Esophagus mucosa (tissue), 1 donor: Measurements from ENCODE around the gene NMT1. TPM values are rescaled to one million over a fixed set of nuclear protein-coding genes. Genes with fewer than 3 reads are reported as not detected.

Experiments
- ATAC-seq: fragments of 200-7000 bp; cut with Tn5 transposase; one replicate; pipeline ENCODE4 v1.9.1; 2020
- total RNA-seq: library from RNA; stranded (reverse); gene quantifications from one replicate; pipeline ENCODE4 v1.2.4, GENCODE V29; 2023
- donor health status: DM: yes; HTN: yes; CAD: no.

Gene NMT1
- 63.0 TPM for total RNA-seq

DNA sequence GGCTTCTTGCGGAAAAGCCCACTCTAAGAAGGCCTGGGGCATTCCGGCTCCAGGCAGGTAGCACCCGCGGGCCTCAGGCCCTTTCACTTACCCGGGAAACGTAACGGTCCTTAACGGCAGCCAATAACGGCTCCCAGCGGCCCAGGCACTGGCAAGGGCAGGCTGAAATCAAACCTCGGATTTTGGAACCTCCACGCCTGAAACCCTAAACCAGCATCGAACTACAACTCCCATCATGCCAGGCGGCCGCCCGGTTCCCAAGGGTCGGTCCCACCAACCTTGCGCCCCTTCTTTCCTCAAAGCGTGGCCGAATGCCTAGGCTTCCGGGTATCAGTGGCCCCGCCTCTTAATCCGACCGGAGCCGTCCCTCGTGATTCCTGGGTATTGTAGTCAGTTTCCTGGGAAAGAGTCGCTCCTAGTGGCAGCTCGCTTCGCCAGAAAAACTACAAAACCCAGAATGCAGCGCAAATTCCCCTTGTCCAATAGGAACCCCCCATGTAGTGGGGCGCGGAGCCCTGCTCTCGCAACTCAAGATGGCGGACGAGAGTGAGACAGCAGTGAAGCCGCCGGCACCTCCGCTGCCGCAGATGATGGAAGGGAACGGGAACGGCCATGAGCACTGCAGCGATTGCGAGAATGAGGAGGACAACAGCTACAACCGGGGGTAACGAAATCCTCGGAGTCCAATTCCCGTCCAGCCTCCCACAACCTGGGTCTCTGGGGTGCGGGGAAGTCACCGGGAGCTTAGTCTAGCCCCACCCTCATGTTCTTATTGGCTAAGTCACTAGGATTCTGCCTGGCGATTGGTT is at the start of gene NMT1:
Gene NMT1 (plus strand): TSS at position 521 of the 809 bp plus-strand sequence. CDS start 13 bp downstream, at position 534.
- ATAC-seq = peak; percentile 97

DNA sequence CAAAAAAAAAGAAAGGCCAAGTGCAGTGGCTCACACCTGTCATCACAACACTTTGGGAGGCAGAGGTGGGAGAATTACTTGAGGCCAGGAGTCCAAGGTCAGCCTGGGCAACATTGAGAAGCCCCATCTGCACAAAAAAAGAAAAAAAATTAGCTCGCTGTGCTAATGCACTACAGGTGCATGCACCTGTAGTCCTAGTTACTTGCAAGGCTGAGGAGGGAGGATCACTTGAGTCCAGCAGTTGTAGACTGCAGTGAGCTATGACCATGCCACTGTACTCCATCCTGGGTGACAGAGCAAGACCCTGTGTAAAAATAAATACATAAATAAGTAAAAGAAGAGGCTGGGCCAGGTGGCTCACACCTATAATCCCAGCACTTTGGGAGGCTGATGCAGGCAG is 49.4 kb upstream of the NMT1 start:
- ATAC-seq = no peak

DNA sequence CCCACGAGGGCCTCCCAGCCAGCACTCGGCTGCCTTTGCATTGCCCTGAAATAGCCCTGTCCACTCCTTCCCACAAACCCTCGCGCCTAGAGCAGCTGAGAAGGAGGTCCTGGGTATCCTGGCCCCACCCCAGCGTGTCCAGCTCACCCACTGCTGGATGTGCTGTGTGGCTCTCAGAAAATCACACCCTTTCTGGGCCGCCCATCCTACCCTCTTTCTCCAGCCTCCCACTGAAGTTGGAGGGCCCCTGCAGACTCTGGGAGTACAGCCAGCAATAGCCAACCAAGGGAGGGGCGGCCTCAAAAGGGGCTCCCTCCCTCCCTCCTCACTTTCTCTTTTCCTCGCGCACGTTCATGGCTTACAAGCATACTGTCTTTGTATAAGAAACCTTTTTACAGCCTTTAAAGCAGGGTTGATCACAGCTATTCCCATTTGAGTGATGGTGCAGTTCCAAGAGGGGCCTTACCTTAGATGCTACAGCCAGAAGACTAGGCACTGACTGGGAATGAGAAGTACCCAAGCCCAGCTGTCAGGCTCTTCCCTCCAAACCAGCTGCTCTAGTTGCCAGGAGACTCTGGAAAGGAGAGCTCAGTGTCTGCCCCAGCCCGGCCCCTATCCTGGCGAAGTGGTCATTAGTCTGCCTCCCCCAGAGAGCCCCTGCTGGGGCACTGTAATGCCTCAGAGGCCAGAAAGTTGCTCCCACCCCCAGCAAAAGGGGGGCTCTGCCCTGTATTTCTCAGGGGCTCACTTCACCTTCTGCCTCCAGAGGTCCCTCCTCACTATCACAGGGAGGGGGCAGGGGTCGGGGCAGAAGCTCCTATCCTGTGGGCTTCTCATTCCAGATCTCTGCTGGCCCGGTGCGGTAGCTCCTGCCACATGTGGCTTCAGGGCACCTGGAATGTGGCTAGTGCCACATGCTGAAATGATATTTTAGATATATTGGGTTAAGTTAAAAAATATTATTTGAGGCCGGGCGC is 47.8 kb upstream of the NMT1 start:
- ATAC-seq = no peak

DNA sequence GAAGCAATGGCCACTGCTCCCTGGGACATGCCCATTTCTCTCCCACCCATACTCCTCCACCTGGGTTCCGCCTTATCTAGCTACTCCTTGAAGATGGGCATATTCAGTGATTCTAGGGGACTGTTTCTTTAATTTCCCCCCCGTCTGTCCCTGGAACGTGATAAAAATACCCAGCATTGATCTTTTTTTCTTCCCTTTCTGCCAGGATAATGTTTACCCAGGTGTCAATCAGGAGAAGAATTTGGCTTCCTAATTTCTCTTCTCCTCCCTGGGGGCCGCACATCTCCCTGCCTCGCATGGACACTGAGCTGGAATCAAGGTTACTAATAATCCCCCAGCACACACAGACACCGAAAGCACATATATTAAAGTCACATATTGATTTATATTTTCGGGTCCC is 44.9 kb upstream of the NMT1 start:
- no peak for ATAC-seq

DNA sequence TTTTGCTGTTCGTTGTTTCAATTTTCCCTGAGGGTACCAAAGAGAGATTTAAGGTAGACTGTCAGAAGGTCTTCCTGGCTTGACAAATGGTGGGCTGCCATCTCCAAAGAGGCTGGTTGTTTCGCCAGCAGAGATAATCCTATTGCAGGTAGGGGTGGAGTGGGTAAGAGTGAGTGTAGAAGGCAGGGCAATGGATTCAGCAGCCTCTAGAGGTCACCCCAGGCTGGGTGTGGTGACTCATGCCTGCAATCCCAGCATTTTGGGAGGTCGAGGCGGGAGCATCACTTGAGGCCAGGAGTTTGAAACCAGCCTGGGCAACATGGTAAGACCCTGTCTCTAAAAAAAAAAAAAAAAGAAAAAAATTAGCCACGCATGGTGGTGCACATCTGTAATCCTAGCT is 44.3 kb upstream of the NMT1 start:
- ATAC-seq = peak; percentile 30

DNA sequence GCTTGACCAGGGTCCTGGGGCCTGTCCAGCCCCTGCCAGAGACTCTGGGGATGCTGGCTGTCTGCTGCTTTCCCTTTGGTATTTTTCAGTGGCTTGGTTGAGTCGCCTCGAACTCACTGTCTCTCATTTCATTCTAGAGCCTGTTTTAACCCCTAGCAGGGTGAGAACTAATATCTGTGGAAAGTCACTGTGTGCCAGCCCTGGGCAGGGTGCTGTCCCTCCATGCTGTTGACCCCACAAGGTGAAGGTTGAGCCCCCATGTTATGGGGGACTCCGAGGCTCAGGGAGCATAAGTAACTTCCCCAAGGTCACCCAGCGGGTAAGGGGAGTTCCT is 42.6 kb upstream of the NMT1 start:
- ATAC-seq = no peak

DNA sequence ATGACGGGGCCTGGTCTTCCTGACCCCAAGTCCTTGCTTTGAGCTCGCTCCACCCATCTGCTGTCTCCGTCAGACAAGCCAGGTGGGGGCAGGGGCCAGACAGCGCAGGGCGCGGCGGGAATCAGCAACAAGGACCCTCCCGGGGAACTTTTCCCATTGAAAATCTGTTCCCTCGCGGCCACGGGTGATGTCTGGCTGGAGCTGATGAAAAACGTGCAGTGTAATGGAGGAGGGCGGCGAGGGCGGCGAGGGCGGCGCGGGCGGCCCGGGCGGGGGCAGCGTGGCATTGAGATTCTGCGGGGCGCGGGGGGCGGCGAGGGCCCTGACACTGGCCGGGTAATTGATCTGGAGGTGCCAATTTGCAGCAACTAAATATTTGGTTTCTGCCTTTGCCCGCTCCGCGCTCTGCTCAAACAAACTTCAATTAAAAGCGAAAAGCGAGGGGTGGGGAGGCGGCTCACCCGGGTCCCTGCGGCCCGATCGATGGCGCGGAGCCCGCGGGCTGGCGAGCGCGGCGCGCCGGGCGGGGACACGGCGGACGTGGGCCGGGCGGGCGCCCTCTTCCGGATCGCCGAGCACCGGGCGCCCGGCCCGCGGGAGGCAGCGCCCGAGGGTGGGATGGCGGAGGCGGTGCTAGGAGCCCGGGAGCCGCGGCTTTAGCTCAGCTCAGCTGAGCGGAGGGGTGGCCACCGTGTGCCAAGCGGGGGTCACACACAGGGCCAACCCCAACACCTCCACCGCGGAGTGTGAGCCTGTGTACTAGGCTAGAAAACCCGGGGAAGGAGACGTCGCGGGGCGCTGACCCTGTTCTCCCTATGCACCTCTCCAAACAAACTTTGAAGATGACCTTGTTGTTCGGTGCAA is 42.0 kb upstream of the NMT1 start:
- ATAC-seq = peak; percentile 51

DNA sequence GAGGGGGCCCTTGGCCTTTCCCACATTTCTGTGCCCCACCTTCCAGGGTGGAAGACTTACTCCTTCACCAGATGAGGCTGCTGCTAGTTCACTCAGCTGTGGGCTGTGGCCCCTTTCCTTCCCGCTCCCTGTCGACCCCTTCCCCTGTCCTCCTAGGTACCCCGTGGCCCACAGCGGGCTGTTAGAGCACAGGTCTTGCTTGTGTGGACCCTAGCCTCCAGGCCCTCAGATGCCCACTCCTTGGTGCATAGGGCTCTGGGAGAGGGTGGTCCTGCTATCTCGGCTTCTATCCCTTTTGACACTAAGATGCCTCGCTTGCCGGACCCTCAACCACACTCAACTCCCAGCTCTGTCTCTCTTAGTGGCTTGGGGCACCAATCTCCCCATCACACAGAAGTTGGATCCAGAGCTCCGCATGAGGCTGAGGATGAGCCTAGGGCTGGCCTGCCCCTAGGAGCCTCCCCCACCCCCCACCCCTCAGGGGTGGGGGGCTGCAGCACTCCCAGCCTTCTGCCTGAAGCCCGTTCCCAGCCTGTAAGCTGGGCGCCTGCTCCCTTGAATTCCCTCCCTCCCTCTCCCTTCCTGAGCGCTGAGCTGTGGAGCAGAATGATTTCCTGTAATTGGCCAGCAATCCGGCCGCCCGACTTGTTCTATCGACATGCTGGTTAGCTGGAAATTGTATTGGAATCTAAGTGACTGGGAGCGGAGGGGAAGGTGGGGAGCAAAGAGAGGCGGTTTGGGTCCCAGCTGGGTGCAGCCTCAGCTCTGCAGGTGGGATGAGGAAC is 40.6 kb upstream of the NMT1 start:
- ATAC-seq = no peak

DNA sequence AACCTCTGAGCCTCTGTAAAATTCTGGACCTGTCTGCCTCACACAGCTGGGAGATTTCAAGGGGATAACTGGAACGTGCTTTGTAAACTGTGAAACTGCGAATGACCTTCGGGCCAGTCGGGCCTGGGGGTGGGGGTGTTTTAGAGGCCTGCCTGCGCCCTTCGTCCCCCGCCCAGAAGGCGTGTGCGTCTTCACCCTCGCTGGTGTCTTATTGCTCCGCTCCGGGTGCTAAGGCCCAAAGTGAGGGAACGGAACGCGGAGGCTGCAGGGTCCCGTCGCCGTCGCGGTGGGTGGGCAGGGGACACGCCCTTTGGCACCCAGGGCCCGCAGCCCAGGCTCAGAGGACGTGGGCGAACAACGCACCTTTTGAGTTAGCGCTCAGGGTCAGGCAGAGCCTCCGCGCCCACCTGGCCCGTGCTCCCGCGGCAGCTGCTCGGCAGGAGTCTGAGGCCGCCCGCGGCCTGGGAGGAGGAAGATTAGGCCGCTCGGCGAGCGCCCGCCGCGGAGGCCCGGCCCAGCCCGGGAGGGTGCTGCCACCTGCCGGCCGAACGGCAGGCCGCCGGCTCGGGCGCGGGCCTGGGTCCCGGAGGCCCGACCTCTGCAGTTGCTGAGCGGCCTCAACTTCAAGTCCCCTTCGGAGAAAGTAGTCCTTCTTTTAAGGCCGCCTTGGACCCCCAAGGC is 39.4 kb upstream of the NMT1 start:
- ATAC-seq = peak; percentile 77

DNA sequence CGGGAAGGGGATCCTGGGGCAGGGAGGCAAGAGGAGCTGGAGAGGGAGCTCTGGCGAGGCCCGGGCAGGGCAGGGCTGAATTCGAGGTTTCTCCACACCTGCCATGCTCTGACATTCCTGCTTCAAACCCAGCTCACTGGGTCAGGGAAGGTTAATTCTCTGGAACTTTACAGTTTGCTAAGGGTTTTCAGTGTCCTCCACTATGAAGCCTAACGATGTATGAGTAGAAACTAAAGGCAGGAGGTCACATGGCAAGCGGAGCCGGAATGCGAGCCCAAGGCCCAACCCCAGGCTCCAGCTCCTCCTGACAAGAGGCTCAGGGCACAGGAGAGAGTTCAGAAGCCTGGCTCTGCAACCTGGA is 38.8 kb upstream of the NMT1 start:
- no peak for ATAC-seq

DNA sequence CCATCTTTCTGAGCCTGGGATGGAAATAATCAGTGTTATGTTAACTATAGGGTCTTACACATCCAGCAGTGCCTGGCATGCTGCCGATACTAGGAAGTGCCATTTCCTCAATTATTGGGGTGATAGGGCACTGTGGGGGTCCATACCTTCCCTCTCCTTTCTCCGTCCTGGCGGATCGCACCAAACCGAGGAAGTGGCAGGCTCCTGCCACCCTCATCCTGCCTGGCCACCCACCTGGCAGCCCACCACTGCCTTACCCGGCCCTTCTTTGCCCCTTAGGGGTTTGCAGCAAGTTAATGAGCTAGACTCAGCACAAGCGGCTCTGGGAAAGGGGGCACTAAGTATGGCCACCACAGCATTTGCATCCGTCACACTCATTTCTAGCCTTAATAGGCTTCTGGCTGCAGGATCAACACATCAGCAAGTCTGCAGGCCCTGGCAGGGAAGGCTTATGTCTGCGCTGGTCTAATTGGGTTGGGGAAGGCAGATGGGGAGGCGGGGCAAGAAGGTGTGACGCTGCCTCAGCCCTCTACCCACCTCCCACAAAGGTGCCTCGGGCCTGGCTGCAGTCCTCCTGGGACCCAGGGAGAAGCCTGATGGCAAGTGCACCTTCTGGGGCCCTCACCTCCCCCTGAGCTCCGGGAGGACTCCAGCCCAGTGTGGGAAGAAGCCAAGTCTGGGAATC is 38.3 kb upstream of the NMT1 start:
- ATAC-seq = peak; percentile 30

DNA sequence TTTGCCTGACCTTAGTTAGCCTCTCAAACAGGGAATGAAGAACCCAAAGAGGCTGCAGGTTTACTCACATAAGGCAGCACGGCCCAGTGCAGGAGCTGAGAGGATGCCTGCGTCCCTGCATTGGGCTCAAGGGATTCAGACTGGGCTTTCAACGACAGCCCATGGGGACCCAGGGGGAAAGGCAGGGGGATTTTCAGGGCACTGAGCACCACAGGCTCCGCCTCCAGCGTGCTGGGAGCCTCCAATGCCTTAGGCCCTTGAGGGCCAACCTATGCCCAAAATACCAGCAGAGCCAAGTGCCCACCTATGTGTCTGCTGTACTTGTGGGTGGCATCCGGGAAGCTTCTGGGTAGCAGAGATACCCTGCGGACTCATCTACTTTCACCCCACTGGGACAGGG is 32.0 kb upstream of the NMT1 start:
- ATAC-seq = no peak

DNA sequence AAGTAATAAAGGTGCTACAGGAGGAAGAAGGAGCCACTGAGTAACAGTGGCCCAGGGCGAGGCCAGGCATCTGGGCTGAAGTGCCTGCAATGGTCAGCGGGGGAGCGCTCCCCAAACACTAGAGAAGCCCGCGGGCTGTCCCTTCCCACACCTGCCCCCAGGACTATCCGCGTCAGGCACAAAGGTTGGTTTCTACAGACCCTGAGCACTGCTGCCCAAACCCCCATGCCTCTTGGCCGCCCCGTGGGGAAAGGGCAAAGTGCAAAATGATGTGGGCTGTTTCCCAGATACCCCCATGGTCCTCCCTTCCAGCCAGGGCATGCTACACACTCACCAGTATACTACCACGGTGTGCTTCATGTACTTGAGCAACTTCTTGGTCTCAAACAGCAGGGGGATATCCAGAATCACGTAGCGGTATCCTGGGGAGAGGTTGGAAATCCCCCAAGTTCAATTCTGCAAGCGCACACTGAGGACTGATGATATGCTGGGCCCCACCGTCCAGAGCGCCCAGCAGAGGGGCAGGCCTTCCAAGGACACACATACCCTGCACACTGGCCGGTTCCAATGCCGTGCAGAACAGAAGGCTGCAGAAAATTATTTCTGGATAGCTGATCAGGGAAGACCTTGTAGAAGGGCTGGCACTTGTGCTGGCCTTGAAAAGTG is 31.2 kb upstream of the NMT1 start:
- ATAC-seq = no peak

DNA sequence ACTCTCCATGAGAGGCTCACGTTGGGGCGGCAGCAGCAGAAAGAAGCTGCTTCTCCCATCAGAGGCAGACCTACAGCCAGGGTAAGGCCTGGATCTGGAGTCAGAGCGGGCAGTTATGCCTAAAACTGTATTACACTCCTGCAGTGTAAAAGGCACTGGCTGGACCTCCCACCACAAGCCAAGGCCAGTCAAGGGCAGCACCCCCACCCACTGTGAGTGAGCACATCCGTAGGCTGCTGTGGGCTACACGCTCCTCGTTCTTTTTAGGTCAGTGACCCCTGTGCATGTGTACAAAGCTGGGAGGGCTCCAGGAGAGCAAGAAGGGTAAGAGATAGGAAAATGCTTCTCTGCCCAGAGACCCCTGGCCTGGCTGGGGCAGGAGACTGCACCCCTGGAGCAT is 30.4 kb upstream of the NMT1 start:
- ATAC-seq = no peak

DNA sequence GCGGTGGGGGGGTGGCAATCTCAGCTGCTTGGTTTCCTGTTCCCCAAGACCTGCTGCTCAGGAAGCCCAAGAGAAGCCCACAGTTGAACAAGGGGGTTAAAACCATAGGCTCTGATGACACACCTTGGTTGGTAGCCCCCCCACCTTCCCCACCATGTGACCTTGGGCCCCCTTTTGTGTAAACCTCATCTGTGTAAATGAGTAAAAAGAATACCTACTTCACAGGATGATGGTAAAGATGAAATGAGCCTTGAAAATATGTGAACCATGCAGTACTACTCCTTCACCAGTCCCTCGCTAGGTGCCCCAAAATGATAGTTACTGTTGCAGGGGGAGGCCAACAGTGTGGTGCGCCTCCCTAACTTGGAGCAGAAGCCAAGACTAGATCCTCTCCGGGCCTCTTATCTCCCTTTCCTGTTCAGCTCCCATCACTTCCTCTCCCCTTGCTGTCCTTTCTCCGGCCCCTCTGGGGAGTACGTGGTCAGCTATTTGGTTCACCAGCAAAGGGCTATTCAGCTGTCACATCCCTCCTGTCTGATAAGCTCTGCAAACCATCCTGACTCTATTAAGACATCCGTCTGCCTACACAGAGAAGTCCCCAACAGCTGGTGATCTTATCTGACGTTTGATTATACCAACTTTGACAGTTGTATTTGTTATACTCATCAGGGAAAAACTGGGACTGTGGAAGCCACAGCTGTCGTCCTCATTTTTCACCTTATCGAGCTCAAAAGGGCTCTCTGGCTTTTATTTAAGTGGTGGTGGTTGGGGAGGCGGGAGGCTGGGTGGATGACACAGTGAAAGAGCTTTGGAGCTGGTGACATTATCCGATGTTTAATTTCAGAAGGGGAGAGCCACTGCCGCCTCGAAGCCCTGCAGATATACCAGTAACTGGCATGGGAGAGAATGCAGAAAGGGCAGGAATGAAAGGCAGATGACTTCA is 29.6 kb upstream of the NMT1 start:
- no peak for ATAC-seq

DNA sequence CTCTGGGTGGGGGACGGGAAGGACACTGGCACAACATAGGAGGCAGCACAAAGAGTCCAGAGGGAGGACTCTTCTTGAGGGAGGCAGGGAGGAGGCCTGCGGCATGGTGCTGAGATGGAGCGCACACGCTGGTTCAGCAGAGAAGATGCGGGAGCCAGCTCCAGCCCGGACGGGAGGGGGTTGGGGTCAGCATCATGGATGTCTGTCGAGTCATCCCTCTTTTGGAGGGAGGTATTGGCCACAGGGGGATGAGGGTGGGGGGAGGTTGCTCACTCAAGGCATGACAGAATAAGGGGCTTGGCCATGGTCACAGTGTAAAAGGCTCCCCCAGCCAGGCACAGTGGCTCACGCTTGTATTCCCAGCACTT is 29.0 kb upstream of the NMT1 start:
- ATAC-seq = no peak

DNA sequence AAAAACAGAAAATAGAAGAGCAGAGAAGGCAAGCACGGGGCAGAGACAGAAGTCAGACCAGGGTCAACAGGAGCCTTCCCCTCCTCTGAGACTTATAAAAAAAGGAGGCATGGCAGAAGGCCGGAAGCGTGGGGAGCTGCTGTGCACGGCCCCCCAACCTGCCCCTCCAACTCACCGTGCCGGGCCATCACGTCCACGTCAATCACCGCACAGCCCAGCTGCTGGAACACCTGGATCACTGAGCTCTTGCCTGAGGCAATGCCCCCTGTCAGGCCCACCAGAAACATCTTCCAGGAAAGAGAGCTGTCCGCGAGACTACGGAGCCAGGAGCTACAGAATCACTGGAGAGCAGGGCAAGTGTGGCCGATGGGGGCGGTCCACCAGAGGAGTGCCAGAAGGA is 26.5 kb upstream of the NMT1 start:
- no peak for ATAC-seq

DNA sequence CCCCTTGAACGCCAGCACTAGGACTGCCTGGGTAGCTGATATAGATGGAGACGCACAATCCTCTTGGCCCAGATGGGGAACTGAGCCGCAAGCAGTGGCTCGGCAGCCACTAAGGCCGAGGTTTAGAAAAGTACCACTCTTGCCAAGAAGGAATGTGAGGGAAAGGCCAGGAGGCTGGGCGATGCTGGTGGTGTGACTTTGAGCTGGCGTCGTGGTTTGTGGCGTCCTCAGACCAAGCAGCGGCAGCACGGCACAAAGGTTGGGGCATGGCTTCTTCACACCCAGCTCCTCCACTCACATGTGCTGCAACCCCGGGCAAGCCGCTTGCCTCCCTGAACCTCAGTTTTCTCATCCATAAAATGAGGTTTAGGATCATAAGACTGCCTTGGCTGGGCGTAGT is 25.3 kb upstream of the NMT1 start:
- no peak for ATAC-seq

DNA sequence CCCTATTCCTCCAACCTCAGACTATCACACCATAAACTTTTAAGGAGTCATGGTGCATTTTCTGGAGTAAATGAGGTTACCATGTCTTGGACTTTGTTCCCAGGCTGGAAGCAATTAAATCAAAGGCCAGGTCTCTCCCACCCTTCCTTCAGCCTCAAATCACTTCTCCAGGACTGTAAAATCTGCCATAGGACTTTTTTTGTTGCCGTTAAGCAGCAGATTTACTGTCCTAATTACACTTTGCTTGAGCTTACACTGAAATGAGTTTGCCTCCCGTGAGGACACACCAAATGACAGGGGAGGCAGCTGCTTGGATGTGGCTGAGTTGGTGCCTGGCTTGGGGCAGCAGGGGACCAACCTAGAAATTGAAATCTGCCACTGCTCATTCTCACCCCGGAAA is 24.4 kb upstream of the NMT1 start:
- no peak for ATAC-seq
